PC-9 (cell line): ENCODE data around the gene PLEKHG1. TPM values are rescaled to one million over a fixed set of nuclear protein-coding genes. Genes with fewer than 3 reads are reported as not detected.

Experiments
- BruUV-seq: library from RNA; stranded (reverse); fragments of 400-500 nt; replicated peaks from 2 replicates; lab custom pipeline; 2021; lab: Mats Ljungman, UMichigan
- CTCF ChIA-PET: fragments of 300-600 bp; sonication (Branson Sonifier 250); formaldehyde crosslinking; loops from one replicate; lab custom pipeline; 2022; ENCODE audit warnings: antibody characterized with exemption; lab: Charles Lee
- POLR2A ChIA-PET: fragments of 300-600 bp; sonication (Branson Sonifier 250); formaldehyde crosslinking; loops from one replicate; lab custom pipeline; 2022; ENCODE audit warnings: antibody characterized with exemption; ENCODE audit not compliant: unreplicated experiment; lab: Charles Lee
- DNase-seq, 2 experiments: peaks; one replicate each; pipeline versions ENCODE4 v3.0.0 to v3.0.0-alpha.2; 2015 to 2022; ENCODE audit warnings: mixed read lengths in 1 of 2
- H2AFZ ChIP-seq: fragments of 200-600 bp; sonication (generic); 2 replicates; pipeline ENCODE4 v1.8.1; 2017; ENCODE audit warnings: antibody characterized with exemption
- H3F3A ChIP-seq: fragments of 200-600 bp; sonication (generic); 2 replicates; pipeline ENCODE4 v1.8.1; 2017; ENCODE audit warnings: antibody characterized with exemption, mild to moderate bottlenecking, low read depth; ENCODE audit not compliant: insufficient read depth
- H3K27ac ChIP-seq: fragments of 200-600 bp; sonication (generic); 2 replicates; pipeline ENCODE4 v1.6.1; 2016; ENCODE audit warnings: mixed run types
- H3K27me3 ChIP-seq: fragments of 200-600 bp; sonication (generic); 2 replicates; pipeline ENCODE4 v1.6.1; 2016; ENCODE audit warnings: low read depth, mixed run types; ENCODE audit not compliant: insufficient read depth
- H3K36me3 ChIP-seq: fragments of 200-600 bp; sonication (generic); 2 replicates; pipeline ENCODE4 v1.6.1; 2016; ENCODE audit warnings: low read depth, mixed run types
- H3K4me1 ChIP-seq: fragments of 200-600 bp; sonication (generic); replicated peaks from 2 replicates; pipeline ENCODE4 v1.6.1; 2016; ENCODE audit warnings: mixed run types; ENCODE audit not compliant: insufficient read depth
- H3K4me2 ChIP-seq: fragments of 200-600 bp; sonication (generic); 2 replicates; pipeline ENCODE4 v1.6.1; 2017; ENCODE audit warnings: mixed run types
- H3K4me3 ChIP-seq: fragments of 200-600 bp; sonication (generic); 2 replicates; pipeline ENCODE4 v1.6.1; 2016; ENCODE audit warnings: mixed run types
- H3K79me2 ChIP-seq: fragments of 200-600 bp; sonication (generic); 2 replicates; pipeline ENCODE4 v1.6.1; 2017; ENCODE audit warnings: low read depth, mixed run types
- H3K9me2 ChIP-seq: fragments of 200-600 bp; sonication (generic); 2 replicates; pipeline ENCODE4 v1.8.1; 2017; ENCODE audit warnings: mild to moderate bottlenecking; ENCODE audit not compliant: insufficient read depth
- H3K9me3 ChIP-seq: fragments of 200-600 bp; sonication (generic); 2 replicates; pipeline ENCODE4 v1.8.1; 2016; ENCODE audit warnings: low read depth; ENCODE audit not compliant: insufficient read depth
- H4K20me1 ChIP-seq: fragments of 200-600 bp; sonication (generic); 2 replicates; pipeline ENCODE4 v1.8.1; 2017; ENCODE audit not compliant: insufficient read depth
- CTCF ChIP-seq: fragments of 200-600 bp; sonication (generic); conservative IDR thresholded peaks from 2 replicates; pipeline ENCODE4 v1.6.1; 2017; ENCODE audit warnings: mixed run types, antibody characterized with exemption, mild to moderate bottlenecking, moderate library complexity
- EZH2 ChIP-seq: fragments of 200-600 bp; sonication (generic); IDR thresholded peaks from 2 replicates; pipeline ENCODE4 v1.8.0; 2017; ENCODE audit warnings: antibody characterized with exemption, low read depth
- intact Hi-C: fragments of 100-400 bp; cut with micrococcal nuclease; formaldehyde crosslinking; loops from one replicate; pipeline ENCODE4 v1.10.0; 2022; ENCODE audit not compliant: unreplicated experiment
- total RNA-seq: library from RNA; stranded (reverse); gene quantifications from 2 replicates; pipeline ENCODE4 v1.2.3, GENCODE V29; 2021

Gene PLEKHG1
- total RNA-seq, 1 experiment from 2014 or later, result 8.9 TPM

- H3K36me3 ChIP-seq, result no peaks in the 10 kb centered on the region
- H3K9me2 ChIP-seq, result no peaks in the 10 kb centered on the region
- no peaks in the 10 kb centered on the region for H3K9me3 ChIP-seq
- TF ChIP-seq CTCF (no peak), EZH2 (no peak)
- intact Hi-C loops, result no loop called here
- H3F3A ChIP-seq, result no peaks in the 10 kb centered on the region
- H3K27ac ChIP-seq, result no peak overlapping the region
- no peaks in the 10 kb centered on the region for H3K27me3 ChIP-seq
- H3K4me1 ChIP-seq, result no peaks in the 10 kb centered on the region
- H2AFZ ChIP-seq, result no peak overlapping the region
- no TSS peak for BruUV-seq
- H3K79me2 ChIP-seq, result no peaks in the 10 kb centered on the region
- POLR2A ChIA-PET, result no interaction called here
- no peak overlapping the region for H3K4me3 ChIP-seq
- no peak for DNase-seq
- peaks cover 6% of the 10 kb centered on the region; the same call in 1 of the 2 replicates for H4K20me1 ChIP-seq
- H3K4me2 ChIP-seq, result no peak overlapping the region
- CTCF ChIA-PET, result no interaction called here
Observed at GRCh38 chr6:150620763-150621162, 21.1 kb downstream of the PLEKHG1 start.

- Histone ChIP-seq H3K27ac (no peak overlapping the region), H3K79me2 (no peaks in the 10 kb centered on the region), H3F3A (no peaks in the 10 kb centered on the region), H3K9me2 (no peaks in the 10 kb centered on the region), H3K4me3 (no peak overlapping the region), H3K27me3 (no peaks in the 10 kb centered on the region), H3K4me2 (no peak overlapping the region), H4K20me1 (peaks cover 6% of the 10 kb centered on the region; the same call in 1 of the 2 replicates), H3K4me1 (no peaks in the 10 kb centered on the region), H3K9me3 (no peaks in the 10 kb centered on the region), H2AFZ (no peak overlapping the region), H3K36me3 (no peaks in the 10 kb centered on the region)
- TF ChIP-seq EZH2, result no peak
- no peak for TF ChIP-seq CTCF
- BruUV-seq, result no TSS peak
- no peak for DNase-seq
- ChIA-PET POLR2A (no interaction called here), CTCF (no interaction called here)
- intact Hi-C loops, result no loop called here
Observed at GRCh38 chr6:150622476-150622875, 22.8 kb downstream of the PLEKHG1 start.

GRCh38 chr6:150622941-150623874 lies 23.5 kb downstream of the PLEKHG1 start:
- ChIA-PET CTCF (no interaction called here), POLR2A (no interaction called here)
- no peaks in the 10 kb centered on the region for H3K9me2 ChIP-seq
- BruUV-seq, result no TSS peak
- intact Hi-C loops, result no loop called here
- H3K79me2 ChIP-seq, result no peaks in the 10 kb centered on the region
- TF ChIP-seq CTCF (no peak), EZH2 (no peak)
- H3K27ac ChIP-seq, result no peak overlapping the region
- no peak overlapping the region for H2AFZ ChIP-seq
- no peaks in the 10 kb centered on the region for H3K9me3 ChIP-seq
- no peaks in the 10 kb centered on the region for H3K4me1 ChIP-seq
- H3K4me3 ChIP-seq, result no peak overlapping the region
- H4K20me1 ChIP-seq, result peaks cover 6% of the 10 kb centered on the region; the same call in 1 of the 2 replicates
- H3F3A ChIP-seq, result no peaks in the 10 kb centered on the region
- no peak overlapping the region for H3K4me2 ChIP-seq
- peak in 1 of 2 experiments; percentile 37 for DNase-seq
- no peaks in the 10 kb centered on the region for H3K27me3 ChIP-seq
- no peaks in the 10 kb centered on the region for H3K36me3 ChIP-seq
